HG03108 (cell line): ENCODE results near the gene BBIP1.

Source experiments
- ATAC-seq: cut with Tn5 transposase; IDR thresholded peaks from one replicate; pipeline ENCODE4 v1.9.1; 2021; ENCODE audit warnings: moderate library complexity; ENCODE audit not compliant: unreplicated experiment

The BBIP1 gene

DNA sequence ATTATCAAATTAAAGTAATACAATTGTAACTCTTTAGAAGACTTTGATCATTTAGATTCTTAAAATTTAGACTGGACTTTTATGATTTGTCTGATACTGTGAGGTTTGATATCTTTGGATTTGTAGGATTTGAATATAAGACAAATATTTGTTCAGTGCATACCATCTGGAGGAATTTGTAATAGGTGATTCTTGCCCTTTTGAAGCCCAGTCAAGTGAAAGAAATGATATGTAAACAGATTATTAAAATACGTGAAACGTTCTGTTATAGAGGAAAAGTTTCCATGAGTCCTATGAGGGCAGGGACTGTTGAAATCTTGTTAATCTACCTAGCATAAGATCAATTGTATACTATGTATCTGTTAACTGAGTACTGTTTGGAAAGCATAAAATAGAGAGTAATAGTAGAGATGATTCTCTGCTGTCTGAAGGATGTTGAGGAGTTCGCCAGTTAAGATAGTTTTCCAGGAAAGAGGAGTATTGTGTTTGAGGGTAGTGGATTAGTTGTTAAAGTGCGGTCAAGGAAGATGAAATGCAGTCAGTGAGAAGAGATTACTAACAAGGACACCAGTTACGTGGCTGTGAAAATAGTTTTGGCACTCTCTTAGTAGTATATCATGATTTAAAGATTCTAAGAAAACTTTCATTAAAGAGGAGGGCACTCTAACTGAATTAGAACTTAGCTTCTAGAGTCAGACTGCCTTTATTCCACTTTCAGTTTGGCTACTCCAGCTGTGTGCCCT, 32.9 kb downstream of the BBIP1 start:
- ATAC-seq, result no peak

DNA sequence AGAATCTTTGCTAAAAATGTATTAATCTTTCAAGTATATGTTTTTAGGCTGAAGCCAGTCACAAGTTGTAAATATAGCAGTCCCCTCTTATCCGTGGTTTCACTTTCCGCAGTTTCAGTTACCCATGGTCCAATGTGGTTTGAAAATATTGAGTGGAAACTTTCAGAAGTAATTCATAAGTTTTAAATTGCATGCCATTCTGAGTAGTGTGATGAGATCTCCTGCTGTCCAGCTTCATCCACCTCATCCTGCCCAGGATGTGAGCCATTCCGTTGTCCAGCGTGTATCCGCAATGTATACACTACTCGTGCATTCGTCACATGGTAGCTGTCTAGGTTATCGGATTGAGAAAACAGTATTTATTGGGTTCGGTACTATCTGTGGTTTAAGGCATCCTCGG, 35.1 kb downstream of the BBIP1 start:
- ATAC-seq, result no peak

DNA sequence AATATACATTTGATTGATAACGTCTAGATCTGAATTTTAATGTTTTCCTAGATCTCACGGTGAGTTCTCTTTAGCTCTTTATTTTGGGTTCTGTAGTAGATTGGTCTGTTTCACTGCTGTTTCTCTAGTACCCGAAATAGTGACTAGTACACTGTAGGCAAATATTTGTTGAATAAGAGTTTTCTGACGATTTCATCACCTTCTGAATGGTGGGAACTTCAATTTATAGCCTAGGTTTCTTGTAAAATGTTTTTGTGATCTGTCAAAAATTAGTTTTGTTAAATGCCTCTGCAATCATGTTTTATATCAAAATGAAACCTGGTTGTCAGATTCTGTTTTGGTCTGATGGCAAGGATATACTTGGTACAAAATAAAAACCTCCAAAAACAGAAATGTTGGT, 37.1 kb downstream of the BBIP1 start:
- ATAC-seq, result no peak

DNA sequence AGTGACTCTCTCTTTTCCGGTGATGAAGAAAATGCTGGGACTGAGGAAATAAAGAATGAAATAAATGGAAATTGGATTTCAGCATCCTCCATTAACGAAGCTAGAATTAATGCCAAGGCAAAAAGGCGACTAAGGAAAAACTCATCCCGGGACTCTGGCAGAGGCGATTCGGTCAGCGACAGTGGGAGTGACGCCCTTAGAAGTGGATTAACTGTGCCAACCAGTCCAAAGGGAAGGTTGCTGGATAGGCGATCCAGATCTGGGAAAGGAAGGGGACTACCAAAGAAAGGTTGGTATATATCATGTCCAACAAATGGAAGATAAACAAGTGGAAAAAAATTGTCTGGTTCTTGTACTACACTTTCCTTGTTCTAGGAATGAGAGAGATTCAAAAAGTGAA, 37.7 kb downstream of the BBIP1 start:
- no peak for ATAC-seq

DNA sequence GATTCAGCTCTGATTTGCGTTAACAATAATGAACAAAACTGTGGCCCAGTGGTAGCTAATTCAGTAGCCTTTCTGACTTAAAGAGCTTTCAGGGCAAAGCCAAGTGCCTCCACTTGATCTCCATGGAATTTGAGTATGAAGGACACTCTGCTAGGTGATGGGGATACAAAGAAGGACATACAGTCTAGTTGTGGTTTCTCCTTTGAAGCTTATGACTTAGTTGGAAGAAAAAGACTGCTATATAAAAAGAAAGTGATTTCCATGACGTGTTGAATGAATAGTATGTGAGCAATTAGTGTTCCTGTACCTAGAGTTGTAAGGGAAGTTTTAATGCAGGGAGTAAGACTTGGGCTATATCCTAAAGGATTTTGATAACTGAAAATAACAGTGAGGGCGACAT, 39.0 kb downstream of the BBIP1 start:
- ATAC-seq, result no peak

DNA sequence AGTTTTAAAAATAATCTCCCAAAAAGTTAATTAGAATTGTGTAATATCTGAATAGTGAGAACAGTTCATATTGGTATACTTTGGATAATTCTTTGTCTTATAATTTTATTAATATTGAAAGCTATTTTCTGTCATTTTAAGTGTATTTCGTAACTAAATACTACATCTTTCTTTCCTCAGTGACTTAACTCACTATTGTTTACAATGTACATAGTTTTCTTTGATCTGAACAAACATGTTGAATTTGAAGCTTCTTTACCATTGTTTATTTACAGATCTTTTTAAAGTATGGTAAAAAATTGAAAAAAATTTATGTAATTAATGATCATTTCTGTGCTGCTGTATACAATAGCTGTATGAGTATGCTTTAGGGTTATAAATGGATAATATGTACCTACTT, 42.2 kb downstream of the BBIP1 start:
- no peak for ATAC-seq

DNA sequence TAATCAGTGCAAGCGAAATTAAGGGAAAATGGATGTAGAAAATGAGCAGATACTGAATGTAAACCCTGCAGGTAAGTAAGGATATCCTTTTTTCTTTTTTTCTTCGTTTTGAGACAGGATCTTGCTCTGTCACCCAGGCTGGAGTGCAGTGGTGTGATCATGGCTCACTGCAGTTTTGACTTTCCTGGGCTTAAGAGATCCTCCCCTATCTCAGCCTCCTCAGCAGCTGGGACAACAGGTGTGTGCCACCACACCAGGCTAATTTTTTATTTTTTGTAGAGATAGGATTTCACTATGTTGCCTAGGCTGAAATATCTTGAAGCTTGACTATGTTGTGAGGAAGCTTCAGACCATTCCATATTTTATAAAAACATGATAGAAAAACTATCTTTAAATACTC, 43.0 kb downstream of the BBIP1 start:
- ATAC-seq, result no peak

DNA sequence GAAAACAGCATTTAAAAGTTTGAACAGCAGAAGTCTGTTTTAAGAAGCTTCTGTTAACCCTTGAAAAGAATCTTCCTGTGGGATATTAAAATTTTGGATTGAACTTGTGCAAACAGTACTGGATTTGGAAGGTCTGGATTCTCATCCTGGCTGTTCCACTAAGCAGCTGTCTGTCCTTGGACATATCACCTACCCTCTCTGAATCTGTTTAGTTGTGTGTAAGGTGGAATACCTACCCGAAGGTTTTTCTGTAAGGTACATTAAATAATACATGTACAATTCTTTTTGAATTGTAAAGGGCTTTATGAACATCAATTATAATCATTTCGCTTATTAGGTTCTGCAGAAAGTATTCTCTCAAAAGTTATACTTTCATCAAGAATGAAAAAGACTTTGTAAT, 45.0 kb downstream of the BBIP1 start:
- ATAC-seq, result no peak

DNA sequence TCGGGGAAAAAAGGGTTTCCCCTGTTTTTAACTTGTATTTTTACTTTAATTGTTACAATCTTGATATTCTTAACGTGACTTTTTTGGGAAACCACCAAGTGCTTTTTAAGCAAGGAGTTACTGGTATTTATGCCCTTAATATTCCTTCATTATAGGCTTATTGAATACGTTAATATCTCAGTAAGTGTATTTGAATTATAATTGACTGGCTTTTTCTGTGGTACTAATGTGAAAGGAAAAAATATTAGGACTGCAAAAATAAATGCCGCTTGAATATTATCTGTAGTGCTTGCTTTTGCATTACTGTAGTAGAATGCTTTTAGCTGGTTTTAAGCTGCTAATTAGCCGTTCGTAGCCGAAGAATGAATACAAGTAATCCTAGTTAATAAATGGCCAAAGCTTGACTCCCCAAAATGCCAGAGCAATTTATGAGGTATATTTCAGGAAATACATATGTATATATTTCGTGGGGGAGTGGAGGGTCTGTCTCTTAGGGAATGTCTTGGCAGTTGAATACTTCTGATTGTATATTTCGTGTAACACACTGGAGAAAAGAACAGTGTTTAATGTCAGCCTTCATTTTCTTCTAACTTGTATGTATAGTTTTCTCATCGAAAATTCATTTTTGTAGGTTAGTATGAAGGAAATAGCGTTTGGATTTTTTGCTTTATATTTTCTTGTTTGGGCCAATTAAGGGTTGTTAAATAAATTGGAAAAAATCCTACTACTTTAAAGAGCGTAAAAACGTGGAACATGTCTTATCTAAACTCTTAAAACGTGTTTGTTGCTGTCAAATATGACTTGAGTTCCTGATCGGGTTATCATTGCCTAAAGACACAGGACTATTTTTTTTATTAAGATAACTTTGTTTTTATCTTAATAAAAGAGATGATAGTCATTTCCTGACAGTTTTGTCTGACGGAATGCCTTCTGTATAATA, 45.7 kb downstream of the BBIP1 start:
- no peak for ATAC-seq

DNA sequence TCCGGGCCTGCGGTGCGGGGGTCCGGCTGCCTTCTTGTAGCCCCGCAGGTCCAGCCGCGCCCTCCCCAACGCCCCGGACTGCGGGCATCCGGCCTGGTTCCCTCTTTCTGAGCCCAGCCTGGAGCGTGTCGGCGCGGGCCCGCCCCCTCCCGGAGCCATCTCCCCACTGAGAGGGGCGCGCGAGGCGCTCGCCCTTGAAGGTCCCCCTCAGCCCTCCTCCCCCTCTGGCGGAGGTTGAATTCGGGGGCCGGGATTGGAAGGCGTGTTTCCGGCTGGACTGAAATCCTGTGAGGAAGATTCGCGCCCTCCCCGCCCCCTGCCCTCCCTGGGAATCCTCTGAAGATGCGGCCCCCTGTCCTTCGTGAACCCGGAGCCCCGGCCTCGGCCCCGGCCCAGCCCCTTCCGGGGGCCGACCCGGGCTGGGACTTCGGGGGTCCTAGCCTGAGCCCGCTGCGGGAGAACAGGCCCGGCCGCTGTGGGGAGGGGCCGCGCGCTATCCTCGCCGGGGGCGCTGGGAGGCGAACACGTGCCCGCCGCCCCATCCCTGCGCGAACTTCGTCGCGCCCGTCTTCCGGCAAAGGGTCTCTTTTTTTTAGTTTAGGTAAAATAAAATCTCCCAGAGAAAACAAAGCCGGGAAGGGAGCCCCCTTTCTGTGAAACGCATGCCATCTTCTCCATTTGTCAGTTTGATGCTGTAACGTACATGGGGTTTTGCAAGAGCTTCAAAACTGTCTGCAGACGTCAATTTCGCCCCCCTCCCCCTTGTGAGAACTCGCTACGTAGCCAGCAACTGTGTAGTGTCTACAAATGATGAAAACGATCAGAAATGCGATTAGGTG, 46.6 kb downstream of the BBIP1 start:
- peak; percentile 37 for ATAC-seq

DNA sequence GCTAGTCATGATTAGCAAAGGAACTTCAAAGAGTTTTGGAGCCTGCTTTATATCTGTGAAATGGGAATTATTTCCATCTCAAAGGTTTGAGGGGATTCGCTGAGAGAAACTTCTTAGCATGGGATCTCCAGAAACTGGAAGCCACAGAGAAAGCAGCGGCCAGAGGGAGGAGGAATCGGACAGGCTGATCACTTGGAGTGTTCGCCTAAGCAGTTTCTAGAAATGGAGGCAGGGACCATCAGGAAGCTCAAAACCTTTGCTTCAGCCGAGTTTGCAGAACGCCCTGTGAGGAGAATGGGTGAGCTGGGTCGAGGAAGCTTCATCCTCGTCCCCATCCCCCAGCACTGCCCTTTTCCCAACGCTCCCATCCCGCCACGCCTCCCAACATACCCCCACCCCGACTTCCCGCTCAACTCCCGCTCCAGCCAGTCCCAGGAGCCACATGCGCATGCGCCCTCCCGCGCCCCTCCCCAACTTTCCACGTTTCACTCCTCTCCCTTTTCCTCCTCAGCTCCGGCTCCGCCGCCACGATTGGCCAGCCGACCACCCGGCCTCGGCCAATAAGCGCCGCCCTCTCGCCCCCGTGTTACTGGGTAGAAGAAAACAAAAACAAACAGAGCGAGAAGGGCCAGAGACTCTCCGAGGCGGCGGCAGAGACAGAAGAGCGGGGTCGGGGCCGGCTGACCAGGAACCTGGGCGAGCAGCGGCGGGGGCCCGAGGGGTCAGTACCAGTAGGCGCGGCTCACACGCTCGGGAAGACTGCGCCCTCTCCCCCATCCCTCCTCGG, 47.5 kb downstream of the BBIP1 start, which contains the start of gene PDCD4:
Gene PDCD4 (plus strand): TSS at position 631 of the 787 bp plus-strand sequence. CDS start 4,100 bp downstream, outside the sequence.
- peak; percentile 67 for ATAC-seq

DNA sequence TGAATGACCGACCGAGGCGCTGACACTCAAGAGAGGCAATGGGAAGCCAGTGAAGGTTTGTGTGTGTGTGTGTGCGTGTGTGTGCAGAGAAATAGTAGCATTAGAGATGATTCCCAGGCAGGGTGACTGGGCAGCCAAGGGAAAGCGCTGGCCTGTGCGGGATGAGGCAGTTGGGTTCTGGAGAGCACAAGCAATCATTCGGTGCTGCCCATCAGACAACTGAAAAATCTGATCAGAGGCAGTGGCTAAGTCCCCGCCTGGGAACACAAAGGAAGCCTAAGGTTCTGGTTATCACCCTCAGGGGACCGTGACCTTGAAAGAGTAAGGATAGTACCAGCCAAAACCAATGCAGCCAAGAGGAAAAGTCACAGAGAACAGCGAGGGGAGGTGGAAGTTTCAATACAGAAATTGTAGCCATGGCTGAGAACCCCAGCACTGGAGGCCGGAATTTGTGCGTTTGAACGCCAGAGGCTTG, 48.1 kb downstream of the BBIP1 start:
- no peak for ATAC-seq

DNA sequence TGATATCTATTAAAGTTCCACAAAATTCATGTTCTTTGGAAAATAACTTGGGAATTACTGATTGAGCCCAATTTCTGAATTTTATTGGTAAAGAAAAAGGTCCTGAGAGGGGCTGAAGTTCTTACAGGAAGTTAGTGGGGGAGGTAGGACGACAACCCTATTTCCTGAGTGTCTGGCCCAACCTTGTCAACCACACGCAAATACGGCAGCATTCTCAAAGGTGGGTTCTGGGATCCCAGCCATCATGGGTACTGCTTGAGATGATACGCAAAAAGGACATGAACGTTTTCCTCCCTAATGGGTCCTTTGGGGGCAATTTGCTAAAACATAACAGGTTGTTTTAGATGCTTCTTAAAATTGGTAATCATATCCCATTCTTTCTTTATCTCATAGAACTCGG, 50.0 kb downstream of the BBIP1 start:
- no peak for ATAC-seq

DNA sequence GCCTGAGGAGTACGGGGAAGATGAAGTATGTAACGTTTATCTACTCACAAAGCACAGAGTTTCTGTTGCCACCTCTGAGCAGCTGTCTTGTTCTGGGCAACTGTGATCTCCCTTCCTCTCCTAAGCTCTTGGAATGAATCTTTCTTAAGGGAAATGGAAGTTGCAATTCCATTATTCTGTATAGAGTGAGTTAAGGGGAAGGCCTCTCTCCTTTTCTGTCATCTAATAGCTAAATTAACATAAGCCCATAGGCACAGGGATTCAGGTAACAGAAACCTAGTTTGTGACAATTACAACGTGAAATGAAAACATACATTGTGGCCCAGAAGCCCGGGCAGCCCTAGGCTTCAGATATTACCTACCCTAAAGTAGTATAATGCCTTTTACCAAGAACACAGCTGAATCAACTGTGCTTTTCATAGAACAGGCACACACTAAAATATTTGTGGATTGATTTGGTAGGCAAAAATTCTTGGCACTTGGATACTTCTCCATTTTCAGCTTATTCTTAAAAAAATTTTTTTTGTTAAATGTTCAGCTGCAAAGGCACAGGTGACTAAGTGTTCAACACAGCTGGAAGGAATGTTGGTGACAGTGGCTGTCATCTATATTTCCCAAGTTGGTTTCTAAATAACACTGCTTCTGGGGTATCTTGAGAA, 51.0 kb downstream of the BBIP1 start:
- ATAC-seq, result no peak

DNA sequence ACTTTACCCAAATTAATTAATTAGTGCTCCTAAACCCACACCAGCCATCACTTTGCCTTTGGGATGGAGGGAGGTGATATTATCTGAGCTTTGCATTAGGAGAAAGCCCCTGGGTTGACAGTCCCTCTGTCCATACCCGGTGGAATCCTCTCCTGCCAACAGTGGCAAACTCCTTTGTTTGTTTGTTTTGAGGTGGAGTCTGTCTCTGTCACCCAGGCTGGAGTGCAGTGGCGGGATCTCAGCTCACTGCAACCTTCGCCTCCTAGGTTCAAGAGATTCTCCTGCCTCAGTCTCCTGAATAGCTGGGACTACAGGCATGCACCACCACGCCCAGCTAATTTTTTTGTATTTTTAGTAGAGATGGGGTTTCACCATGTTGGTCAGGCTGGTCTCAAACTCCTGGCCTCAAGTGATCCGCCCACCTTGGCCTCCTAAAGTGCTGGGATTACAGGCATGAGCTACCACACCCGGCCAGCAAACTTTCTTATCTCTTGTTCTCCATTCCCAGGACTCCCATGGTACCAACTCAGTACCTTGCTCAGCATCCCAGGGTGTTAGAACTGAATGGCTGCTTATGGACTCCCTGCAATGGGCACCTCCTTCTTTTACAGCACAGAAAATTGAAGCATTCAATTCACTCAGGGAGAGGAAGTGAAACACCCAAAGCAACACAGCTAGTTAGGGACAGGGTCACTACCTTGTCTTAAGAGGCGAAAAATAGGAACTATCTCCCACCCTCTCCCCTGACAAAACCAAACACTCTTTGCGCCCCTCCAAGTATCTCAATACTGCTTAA, 51.8 kb downstream of the BBIP1 start:
- ATAC-seq, result peak; percentile 32

DNA sequence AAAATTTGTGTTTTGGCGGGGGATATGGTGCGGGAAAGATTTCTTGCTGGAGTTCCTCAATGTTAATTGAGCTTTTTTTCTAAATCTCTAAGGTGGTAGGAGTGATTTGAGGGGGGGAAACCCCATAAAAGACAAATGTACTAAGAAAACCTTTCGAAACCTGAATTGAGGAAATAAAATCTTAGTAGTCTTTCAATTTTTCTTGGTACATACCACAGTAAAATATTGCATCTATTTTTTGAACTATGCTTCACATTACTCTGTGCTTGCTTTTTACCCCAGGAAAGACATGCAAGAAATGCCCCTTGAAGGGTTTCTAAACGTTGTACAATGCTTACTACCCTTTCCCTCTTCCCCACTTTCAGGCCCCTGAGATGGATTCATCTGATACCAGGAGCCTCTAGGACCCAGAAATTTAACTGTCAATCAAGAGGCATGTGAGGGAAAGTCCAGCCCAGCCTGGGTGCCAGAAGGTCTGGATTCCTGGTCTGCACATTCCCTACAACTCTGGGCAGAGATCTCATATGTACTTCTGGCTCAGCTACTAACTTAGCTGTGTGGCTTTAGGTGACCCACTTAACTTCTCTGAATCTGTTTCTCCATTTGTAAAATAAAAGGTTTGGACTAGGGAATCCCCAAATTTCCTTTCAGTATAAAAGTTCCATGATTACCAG, 53.0 kb downstream of the BBIP1 start:
- ATAC-seq, result no peak

DNA sequence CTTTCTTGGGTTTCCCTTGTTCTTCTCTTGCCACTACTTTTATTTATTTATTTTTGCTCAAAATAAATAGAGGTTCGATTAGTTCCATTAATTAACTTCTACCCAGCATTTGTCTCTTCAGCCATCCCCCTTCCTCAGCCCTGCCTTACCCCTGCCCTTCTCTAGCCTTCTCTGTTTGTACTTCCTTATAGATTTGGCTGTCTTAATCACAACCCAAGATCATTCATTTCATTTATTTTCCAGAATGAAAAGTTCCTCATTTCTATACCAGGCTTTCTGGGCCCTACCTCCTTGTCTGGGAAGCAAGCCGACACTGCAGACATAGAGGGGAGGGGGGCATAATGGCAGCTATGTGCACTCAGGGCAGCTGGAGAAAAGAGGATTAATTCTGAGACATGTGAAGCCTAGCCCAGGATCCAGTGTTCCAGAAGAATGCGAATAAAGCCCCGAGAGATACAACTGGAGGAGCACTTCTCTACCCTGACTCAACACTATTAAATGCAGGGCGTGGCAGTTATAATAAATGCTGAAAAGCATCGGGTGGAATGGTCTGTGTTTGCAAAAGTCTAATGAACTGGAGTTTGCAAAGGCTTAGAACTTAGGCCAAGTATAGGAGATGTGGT, 53.7 kb downstream of the BBIP1 start:
- ATAC-seq, result no peak

DNA sequence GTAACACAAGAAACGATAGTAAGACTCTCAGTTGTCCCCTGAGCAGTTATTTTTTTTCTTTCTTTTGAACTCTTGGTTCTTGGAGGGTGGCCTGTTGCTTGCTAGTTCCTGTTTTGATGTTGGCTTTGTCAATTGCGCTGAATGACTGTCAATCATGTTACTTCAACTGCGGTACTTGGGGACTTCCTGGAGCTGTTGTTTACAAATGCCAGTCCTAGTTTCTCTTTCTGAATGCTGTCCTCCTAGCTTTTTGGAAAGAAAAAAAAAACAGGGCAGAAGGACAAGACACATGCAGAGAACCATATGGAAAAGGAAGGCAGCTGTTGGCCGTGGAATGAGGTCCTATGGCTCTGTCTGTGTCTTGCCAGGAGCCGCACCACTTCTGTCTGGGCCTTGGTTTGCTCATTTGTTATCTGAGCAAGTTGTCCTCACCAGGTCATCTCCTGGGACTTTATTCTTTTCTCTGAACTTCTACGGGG, 54.3 kb downstream of the BBIP1 start:
- ATAC-seq, result peak; percentile 45
